ENCODE results near the gene LY9.

GRCh38 chr1:160850541-160850940, 54.6 kb downstream of the LY9 start:
- TF ChIP-seq CTCF (IDR thresholded peaks at IDR 0.05), result no peak
- TF ChIP-seq POLR2A (IDR thresholded peaks at IDR 0.05), result no peak
- no peak for TF ChIP-seq POLR2AphosphoS5 (IDR thresholded peaks at IDR 0.05)

Measured in prostate gland (tissue), 2 donors.